ENCODE data around the gene MIEF2.

The MIEF2 gene

DNA sequence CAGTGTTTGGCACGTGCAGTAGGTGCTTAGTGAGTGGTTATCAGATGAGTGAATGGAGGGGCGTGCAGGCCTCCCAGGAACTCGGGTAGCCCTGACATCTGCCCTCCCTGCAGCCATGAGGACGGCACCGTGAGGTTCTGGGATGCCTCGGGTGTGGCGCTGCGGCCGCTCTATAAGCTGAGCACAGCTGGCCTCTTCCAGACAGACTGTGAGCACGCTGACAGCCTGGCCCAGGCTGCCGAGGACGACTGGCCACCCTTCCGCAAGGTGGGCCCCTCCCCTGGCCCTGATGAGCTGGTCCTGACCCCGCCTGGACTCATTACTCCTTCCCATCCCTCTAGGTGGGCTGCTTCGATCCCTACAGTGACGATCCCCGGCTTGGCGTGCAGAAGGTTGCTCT lies 24.0 kb upstream of the MIEF2 start:
- no peak for DNase-seq

DNA sequence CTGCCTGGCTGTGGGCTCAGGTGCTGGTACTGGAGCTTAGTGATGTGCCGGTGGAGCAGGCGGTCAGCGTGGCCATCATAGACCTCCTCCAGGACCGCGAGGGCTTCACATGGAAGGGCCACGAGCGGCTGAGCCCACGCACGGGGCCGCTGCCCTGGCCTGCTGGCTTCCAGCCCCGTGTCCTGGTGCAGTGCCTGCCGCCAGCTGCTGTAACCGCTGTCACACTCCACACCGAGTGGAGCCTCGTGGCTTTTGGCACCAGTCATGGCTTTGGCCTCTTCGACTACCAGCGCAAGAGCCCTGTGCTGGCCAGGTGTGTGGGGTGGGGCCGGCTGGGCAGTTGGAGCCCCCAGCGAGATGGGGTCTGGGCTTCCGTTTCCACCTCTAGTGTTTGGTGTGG lies 23.0 kb upstream of the MIEF2 start:
- DNase-seq = no peak

DNA sequence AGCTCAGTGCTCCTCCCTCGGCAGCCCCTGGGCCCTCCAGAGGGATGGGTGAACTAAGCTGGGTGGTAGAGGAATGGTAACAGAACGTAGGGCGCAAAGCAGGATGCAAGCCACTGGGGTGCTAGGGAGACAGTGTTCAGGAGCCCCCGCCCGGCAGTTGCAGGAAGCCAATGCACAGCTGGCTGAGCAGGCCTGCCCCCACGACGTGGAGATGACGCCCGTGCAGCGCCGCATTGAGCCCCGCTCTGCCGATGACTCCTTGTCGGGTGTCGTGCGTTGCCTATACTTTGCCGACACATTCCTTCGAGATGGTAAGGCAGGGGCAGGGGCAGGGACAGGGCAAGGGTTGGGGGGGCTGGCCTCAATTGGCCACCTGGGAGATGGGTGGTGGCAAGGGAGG lies 22.2 kb upstream of the MIEF2 start:
- DNase-seq = no peak

DNA sequence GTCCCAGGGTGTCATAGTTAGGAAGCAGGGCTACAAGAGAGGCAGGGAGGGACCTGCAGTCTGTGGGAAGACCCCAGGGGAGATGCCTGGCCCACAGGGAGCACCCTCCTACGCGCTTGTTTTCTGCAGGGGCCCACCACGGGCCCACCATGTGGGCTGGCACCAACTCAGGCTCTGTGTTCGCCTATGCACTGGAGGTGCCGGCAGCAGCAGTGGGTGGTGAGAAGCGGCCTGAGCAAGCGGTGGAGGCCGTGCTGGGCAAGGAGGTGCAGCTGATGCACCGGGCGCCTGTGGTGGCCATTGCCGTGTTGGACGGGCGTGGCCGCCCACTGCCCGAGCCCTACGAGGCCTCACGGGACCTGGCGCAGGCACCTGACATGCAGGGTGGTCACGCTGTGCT lies 20.0 kb upstream of the MIEF2 start:
- no peak for DNase-seq

DNA sequence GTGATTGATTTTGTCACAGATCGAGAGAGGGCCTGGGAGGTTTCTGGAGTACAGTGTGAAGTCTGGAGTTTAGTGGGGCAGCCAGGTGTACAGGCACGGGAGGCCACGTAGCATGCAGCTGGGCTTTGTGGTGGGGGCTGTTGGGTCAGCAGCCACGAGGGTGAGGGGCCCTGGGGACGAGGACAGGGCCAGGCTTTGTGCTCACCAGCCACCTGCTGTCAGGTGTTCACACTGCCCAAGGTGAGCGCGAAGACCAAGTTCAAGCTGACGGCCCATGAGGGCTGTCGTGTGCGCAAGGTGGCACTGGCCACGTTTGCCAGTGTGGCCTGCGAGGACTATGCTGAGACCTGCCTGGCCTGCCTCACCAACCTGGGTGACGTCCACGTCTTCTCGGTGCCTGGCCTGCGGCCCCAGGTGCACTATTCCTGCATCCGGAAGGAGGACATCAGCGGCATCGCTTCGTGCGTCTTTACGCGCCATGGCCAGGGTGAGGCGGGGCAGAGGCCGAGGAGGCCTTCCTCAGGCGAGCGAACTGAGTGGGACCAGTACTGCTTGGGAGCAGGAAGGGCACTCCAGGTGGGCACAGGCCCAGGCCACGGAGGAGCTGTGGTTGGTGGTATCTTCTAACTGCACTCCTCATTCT lies 19.1 kb upstream of the MIEF2 start:
- no peak for DNase-seq

DNA sequence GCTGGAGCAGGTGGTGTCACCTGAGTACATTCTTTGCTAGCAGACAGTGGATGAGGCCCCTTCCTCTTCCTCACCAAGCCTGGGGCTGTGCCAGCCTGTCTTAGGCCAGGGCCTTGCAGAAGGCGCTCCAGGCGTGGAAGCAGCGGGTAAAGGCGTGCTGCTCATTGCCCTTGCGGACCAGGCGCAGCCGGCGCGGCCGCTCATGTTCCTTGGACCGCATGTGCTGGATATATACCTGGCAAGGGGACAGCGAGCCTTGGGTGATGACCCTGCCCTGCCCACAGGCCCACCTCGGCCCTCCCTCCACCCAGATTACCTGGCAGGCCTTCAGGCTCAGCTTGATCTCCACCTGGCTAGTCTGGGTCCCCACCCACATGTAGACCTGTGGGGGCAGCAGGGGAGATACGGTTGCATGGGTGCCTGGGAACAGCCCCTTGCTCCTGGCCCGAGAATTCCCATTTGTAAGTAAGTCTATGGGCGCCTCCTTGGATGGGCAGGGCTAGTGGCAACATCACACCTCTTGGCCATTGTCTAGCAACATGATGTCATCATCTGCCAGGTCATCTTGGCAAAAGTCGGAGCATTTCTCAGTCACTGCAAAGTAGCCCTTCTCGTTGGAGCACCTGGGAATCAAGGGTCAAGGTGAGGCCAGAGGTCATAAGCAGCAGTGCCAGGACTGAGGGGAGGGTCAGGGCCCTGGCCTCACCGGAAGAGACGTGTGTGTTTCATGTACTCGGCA lies 15.3 kb upstream of the MIEF2 start:
- DNase-seq = no peak

DNA sequence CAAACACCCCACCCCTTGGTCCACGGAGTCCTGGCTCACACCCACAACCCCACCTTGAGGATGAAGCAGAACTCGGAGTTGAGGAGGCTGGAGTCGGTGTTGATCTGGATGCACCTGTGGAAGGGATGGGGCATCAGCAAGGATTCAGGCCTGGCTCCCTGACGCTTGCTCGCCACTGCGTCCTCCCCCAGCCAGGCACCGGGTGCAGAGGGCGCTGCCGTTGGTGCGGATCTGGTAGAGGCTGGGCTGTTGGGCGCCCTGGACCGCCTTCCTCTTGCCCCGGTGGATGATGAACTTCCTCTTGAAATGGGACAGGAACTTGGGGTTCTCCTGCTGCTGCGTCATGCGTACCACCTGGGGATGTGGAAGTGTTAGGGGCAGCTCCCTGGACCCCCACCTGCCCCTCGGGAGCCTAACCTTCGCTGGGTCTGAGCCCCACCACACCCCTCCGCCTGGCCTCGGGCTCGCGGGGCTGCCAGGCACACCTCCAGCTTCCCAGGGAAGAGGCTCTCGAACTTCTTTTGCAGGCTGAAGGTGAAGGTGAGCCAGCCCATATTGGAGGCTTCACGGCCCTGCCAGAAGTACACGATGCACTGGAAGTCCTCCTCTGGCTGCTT lies 14.2 kb upstream of the MIEF2 start:
- DNase-seq = no peak

DNA sequence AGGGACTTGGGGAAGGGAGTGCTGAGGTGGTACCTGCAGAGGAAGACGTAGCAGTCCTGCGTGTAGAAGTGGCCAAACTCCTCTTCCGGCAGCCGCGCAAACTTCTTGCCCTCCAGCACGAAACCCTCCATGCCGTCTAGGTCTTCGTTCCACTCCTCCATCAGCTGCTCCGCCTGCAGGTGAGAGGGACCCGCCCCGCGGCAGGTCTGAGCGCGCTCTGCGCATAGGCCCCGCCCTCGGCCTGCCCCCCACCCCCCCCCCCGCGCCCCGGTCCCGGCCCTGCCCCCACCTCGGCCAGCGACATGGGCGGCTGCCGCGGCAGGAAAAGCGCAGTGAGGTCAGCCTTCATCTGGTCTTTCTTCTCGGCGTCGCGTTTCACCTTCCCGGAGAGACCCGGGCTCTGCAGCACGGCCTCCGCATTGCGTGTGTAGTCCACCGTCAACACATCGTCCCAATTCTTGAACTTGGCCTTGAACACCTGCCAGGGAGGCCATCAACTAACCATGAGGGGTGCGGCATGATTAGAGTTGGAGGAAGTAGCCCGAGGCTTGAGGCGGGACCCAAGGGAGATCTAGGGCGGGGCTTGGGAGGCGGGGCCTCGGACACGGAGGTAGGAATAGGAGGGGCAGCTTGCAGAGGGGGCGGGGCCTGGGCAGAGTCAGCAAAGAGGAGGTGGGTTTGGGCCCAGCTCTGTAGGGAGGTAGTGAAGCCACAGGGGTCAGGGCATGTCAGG lies 13.4 kb upstream of the MIEF2 start:
- DNase-seq = peak; percentile 51

DNA sequence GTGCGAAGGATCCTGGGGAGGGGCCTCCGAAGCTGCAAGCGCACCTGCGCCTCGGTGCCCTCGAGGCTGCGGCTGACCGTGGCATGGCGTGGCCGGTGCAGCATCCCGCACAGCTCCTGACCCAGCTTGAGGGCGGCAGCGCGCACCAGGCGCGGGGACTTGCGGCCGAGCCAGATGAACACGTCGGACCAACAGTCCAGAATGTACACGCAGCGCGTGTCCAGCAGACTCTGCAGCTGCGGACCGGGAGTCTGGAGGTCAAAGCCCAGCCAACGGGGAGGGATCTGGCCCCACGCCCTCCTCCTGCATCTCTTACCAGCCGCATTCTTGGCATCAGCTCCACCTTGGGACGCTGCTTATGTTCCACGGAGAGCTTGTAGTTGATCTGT lies 12.9 kb upstream of the MIEF2 start:
- DNase-seq = no peak

DNA sequence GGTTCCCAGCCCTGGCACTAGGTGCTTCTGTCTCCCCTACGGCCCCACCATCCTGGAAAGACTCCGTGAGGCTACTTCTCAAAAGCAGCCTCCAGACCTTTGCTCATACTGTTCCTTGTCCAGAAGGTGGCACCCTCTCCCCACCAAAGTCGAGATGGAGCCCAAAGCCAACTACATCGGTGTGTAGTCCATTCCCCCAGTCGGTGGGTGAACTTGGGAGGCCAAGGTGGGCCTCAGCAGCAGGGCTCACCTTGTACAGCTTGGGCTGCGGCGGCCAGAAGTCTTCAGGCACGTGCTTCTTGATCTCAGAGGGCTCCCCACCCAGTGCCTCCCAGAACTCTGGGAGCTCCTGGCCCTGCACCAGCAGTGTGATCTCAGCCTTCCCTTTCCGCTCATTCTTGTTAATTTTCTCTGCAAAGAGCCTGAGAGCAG lies 12.1 kb upstream of the MIEF2 start:
- DNase-seq = peak; percentile 72

DNA sequence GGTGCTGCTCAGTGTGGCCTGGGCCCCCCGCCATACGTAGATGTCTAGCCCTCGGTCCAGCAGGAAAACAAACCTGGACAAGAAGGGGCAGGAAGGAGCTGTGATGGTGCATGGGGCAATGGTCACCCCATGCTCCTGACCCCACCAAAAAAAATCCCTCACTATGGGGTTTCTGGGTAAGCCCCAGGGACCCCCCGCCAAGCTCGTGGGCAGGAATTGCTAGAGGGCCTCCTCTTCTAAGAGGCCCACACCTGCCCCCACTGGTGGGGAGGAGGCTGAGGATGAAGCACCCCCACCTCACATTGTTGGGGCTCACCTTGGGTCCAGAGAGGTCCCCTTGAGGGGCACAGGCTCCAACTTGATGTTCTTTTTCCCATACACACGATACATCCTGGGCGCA lies 11.7 kb upstream of the MIEF2 start:
- no peak for DNase-seq

DNA sequence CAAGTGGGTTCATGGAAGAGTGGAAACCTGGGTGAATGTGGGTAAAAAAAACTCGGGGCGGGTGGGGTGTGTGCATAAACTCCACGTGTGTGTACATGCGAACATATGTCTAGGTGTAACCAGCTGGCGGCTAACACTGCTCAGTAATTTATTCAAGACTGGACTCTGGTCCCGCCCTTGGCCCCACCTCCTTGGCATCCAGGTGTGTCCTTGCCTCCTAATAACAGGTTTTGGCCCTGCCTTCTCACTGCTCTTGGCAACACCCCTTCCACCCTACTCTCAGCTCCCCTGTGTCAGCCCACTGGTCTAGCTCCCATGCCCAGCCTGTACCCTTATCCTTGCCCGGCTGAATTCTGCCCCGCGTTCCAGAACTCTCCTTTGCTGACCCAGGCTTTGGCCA lies 10.2 kb upstream of the MIEF2 start:
- DNase-seq = no peak

DNA sequence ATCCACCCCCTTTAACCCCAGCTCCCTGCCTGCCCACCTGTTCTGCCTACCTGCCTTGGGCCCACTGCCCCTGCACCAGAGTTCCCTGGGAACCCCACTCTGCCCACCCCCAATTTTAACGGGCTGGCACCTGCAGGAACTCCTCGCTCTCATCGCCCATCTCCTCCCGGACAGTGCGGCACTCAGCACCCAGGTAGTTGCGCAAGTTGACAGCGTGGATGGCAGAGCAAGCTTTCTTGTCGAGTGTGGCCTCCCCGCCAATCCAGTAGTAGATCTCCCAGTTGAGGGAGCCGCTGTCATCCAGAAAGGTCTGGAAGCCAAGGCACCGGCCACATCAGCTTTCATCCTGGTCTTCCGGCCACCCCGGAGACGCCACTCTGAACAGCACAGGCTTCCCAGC lies 9.8 kb upstream of the MIEF2 start:
- DNase-seq = no peak

DNA sequence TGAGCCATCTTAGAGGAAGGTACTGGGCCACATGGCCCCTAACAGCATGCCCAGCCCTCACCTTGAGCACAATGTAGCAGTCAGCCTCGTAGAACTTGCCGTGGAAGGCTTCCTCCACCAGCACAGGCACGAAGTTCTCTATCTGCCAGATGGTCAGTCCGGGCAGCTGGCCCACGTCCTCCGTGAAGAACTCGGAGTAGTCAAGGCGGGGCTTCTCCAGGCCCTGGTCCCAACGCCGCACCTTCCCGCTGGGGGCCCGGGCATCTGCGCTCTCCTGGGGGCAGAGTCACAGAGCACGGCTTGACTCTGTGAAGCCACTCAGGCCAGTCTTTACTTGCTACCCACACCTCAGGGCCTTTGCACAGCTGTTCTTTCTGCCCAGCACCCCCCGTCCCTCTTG lies 9.3 kb upstream of the MIEF2 start:
- no peak for DNase-seq

DNA sequence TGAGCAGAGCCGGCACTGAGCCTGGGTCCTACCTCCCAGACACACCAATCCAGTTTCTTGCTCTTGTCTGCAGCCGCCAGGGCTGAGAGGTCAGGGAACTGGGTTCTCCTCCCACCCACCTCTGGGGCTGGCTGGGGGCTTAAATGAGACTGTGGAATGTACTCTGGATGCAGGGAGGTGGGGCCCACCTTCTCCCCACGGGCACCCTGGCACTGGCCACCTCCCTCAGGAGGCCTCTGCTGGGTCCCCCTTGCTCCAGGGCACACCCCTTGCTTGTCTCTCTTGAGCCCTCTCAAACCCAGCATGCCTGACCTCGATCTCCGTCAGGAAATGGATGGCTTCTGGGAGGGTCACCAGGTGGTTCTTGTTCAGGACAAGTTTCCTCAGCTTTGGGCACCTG lies 8.3 kb upstream of the MIEF2 start:
- DNase-seq = no peak

DNA sequence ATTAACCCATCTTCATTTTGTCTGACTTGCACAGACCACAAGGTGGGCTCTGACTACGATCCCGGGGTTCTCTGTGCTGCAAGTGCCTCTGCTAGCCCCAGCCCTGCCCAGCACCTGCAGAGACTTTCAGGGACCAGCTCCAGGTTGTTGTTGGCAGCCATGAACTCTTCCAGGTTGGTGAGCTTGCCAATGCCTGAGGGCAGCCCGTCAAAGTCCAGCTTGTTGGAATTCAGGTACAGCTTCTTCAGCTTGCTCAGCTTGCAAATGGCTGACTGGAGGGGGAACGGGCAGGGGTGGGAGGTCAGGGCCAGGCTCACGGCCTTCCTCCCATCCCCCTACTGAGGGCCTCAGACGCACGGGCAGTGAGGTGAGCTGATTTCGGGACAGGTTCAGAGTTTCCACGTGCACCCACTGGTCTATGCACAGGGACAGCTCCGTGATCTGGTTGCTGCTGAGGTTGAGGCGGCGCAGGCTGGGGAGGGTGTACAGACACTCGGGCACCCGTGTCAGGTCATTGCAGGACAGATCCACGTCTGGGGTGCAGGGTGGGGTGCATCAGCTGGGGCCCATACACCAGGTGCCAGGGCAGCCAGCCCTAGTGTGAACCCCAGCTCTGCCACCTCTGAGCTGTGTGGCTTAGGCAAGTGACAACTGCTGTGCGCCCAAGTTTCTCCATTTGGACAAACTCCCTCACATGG lies 7.1 kb upstream of the MIEF2 start:
- no peak for DNase-seq

DNA sequence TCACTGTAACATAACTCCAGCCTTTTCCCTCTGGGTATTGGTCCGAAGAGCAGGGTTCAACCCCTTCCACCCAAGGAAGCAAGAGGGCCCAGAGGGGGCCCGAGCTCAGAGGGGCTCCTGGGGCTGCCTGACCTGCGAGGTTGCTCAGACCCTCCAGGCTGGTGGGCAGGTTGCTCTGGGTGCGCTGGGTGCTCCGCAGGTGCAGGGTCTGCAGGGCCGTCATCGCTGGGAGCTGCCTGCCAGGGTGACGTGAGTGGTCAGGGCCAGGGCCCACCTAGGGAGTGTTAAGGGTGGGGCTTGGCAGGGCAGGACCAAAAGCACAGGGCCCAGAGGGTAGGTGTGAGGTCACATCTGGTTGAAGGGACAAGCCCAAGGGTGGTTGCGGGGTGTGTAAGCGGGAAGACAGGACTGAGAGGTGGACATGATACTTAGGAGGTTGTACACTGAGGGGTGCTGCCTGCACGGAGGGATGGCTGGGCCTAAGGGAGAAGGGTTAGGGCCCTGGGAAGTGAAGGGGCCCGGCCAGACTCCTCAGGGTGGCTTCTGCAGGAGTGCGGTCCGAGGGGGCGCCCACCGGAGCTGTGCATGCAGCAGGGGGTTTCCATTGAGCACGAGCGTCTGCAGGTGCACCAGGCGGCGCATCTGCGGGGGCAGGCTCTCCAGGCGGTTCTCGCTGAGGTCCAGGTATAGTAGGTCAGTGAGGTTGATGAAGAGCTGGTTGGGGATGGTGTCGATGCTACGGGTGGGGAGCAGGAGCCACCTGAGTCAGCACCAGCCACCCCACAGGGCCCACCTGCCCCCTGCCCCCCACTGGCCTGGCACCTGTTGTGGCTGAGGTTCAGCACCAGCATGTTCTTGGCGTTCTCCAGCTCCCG lies 6.3 kb upstream of the MIEF2 start:
- DNase-seq = no peak

DNA sequence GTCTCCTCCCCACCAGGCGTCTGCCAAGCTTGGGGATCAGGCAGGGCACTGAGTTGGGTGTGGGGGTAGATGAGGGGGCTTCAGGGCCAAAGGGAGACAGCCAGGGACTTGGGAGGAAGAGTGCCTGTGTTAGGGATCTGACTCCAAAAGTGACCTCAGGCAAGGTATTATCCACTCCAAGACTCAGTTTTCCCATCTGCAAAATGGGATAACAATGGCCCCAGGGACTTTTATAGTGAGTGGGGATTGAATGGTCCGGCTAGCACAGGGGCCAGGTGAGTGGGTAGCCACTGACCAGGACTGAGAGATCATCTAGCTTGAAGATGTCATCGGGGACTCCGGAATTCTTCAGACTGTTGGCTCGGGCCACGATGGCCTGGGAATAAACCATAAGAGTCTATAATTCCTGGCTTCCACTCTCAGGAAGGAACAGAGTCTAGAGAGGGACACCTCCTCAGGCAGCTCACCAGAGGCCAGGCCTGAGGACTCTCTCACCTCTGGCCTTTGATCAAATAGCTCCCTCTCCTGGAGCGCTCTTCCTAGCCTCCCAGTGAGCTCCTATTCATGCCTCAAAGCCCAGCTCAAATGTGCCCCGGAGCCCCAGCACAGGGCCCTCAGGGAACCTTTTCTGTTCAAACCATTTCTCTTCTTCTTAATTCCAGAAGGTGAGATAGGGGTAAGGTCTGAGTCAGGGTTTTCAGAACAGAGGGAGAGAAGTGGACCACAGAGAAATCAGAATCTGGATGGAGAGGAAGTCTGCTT lies 5.4 kb upstream of the MIEF2 start:
- DNase-seq = no peak

DNA sequence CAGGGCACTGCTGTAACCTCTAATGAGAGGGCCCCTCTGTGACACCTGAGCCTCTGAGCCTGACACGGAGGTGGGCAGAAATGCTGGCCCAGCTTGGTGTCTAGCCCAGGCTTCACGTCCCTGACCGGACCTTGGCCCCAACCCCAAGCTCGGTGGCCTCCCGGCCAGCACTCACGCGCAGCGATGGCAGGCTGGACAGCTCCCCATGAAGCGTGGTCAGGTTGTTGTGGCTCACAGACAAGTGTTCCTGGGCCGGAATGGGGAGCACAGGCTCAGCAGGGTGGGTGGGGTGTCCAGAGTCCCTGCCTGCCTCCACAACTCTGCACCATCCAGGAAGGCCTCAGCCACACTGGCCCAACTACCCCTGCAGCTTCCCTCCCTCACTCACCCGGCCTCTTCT lies 4.1 kb upstream of the MIEF2 start:
- no peak for DNase-seq

DNA sequence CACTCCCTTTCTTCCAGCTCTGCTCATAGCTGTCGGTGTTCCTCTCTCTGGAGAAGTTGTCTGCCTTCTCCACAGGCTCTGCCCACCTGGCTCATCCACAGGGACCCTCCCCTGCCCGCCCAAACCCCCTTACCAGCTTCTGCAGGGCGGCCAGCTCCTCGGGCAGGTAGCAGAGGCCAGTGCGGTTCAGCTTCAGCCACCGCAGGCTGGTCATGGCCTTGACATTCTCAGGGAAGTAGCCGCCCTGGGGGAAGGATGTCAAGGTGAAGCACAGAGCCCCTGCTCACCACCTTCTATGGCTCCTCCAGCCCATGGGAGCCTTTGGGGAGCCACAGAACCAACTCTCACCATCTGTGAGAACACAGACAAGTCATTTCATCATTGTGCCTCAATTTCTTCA lies 3.7 kb upstream of the MIEF2 start:
- no peak for DNase-seq

DNA sequence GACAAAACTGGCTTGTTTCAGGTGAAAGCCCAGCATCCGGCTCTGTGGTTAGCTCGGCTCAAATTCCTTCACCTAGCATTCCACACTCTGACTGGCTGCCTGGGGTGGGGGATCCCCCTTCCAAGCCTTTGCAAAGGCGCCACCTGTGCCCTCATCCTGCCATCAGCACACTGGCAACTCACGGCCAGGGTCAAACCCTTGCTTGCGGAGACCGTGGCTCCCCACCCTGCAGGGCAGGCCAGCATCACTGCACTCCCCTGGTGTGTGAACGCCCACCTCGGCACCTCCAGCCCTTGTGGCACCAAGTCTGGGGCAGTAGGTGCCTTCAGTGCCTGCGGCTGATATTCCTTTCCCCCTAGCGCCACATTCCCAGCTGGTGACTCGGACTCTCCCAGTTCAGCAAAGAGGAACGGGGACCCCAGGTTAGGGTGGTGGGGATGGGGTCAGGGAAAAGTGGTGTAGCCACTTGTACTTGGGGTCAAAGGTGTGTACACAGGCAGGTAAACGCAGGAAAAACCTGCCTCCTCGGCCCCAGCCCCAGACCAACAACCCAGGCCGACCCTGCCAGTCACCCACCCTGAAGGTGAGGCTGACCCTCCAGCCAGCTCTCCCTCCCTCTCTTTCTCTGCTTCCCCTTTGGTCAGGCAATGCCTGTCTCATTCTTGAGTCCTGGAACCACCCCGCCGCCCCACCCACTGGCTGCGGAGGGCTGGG lies 3.0 kb upstream of the MIEF2 start:
- DNase-seq = no peak
